ENCODE measurements around the gene DYDC1.
"Not testable (repeated sequence)": the region's sequence is repeated elsewhere in the genome, so short reads cannot be mapped to it uniquely, and the experiment has no call there.

DYDC1 gene

DNA sequence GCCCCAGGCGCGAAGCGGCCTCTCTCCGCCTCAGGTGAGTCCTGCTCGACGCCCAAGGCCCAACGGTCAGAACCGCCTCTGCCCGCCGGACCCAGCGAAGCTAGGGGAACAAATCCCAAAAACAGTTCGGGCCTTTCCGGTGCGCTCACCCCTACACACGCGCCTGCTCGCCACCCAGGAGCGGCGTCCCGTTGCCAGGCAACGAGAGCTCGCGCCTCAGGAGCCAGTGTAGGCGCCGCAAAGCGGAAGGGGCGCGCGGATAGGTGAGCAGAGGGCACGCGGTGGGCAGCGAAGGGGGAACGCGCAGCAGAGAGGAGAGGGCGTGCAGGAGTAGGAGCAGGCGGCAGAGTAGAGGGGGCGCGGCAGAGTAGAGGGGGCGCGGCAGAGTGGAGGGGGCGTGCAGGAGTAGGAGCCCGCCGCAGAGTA, at the start of gene DYDC1, which contains the start of gene DYDC2:
DYDC1 (minus strand) TSS at position 193 of the 426 bp plus-strand sequence. CDS start 4,154 bp downstream, outside the sequence.
DYDC2 (plus strand) TSS at position 219 of the 426 bp plus-strand sequence. CDS start 5,663 bp downstream, outside the sequence.
- no peak for DNase-seq (ENCODE audit: low read depth)

DNA sequence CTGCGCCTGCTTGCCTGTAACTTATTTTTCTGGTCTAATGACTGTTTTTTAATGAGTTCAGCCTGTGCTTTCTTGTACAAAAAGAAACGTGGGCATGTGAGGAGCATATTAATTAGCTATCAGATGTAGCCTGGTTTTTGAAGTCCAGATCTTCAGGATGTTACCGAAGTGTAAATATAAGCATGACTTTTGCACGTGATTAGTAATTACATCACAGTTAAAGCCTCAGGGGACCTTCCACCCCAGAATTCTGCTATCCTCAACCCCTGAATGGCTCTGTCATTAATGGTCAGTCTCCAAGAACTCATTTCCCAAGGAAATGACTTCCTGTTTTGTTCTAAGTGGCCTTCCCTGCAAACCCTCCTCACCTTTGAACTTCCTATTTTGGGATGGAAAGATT, 49.6 kb upstream of the DYDC1 start:
- no peak for DNase-seq (ENCODE audit: low read depth)

DNA sequence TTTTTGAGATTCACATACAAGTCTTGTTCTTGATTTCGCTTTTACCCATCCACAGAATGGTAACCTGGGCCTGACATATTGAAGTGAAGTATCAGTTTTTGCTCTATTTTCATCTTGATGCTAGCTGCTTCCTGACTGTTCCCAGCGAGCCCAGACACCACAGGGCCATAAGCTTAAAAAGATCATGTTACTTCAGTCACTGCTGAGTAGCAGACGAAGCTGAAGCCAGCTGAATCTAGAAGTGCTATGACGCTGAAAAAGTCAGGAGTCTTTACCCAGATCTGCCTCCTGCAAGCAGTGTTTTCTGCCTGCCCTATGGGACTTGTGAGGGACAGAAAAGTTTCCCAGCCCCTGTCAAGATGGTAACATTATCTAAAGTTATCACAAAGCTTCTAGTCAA, 49.1 kb upstream of the DYDC1 start:
- DNase-seq (ENCODE audit: low read depth): no peak

DNA sequence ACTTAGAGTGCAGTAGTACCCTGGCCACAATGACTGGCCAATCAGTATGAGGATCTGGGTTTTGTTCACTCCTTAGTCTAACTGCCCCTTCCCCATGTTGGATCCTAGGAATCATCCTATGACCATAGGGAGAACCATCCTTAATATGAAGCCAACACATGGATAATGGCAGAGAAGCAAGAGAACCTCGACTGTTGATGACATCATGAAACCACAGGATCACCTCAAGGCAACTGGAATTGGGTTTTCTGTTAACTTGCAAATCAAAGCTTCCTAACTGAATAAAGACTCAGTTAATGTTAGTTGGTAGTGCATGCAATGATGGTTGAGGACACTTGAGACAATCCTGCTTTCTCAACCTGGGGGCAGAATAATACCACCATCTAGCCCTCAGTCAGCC, 48.5 kb upstream of the DYDC1 start:
- DNase-seq (ENCODE audit: low read depth): no peak

DNA sequence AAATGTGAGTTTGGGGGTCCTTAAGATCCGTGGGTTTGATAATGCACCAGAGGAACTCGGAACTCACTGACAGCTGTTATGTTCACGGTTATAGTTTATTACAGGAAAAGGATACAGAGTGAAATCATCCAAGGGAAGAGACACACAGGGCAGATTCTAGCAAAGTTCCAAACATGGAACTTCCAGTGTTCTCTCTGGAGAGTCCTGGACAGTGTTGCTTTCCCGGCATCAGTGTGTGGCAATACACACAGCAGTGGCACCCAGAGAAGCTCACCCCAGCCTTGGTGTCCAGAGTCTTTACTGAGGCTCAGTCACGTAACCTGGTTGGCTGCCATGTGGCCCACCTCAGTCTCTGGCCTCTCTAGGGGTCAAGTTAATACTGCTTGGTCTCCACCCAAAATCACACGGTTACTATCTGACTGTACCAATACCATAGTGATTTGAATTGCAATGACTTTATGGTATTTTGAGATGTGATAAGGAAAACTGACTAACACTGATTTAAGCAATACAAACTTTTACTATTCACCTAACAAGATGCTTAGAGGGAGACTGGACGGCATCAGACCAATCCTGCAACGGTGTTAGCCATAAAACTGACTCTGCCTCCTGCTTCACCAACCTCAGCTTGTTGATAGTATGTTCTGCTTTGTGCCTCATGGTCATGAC, 43.7 kb upstream of the DYDC1 start:
- no peak for DNase-seq (ENCODE audit: low read depth)

DNA sequence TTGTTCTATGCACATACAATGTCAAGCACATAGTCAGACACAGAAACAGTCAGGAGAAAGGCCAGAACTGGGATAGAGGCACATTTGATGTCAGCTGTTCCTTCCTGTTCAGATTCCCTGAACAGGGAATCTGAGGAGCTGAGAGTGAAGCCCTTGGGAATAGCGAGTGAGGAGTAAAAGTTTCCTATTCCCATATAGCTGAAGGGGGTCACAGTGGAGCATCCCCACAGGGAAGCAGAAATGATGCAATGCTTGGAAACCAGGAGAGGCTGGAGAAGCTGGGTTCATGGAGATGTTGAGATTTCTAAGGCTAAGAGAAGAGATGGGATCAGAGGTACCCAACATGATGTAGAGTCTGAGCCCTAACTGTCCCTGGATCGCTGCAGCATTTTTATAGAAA, 40.5 kb upstream of the DYDC1 start:
- no peak for DNase-seq (ENCODE audit: low read depth)

DNA sequence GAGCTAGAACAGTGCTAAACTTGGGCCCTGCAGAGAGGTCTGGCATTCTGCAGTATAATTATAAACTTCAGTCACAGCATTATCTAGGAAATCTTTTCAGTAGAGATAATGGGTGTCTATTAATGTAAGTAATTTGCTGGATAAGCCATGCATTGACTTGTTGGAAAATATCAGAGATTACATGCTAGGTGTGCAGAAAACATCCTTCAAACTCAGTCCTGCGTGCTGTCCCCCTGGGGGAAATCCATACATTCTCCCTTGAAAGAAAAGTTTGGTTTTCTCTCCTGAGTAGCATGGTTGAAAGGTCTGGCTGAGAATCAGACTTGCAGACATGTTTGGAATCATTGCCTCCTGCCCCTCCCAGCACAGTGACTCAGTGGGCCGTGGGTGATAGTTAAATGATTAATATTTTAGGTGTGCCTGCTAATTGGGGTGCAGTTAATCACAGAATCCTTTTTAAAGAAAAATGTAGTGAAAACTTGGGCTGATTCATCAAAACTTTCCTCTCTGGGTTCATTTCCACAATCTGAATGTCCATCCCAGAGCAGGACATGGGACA, 37.9 kb upstream of the DYDC1 start:
- no peak for DNase-seq (ENCODE audit: low read depth)

GRCh38 chr10:80392250-80392649, 35.7 kb upstream of the DYDC1 start:
- DNase-seq (ENCODE audit: low read depth): no peak

- DNase-seq (ENCODE audit: low read depth): no peak
Observed at GRCh38 chr10:80390740-80391139, 34.2 kb upstream of the DYDC1 start.

- no peak for DNase-seq (ENCODE audit: low read depth)
Observed at GRCh38 chr10:80382989-80383388, 26.4 kb upstream of the DYDC1 start.

DNA sequence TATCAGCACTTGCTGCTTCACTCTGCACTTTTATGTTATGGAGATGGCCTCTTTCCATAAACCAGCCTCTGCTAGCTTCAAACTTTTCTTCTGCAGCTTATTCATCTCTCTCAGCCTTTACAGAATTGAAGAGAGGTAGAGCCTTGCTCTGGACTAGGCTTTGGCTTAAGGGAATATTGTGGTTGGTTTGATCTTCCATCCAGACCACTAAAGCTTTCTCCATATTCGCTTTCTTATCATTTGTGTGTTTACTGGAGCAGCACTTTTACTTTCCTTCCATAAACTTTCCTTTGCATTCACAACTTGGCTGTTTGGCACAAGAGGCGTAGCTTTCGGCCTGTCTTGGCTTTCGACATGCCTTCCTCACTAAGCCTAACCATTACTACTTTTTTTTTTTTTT, 23.6 kb upstream of the DYDC1 start:
- no peak for DNase-seq (ENCODE audit: low read depth)

DNA sequence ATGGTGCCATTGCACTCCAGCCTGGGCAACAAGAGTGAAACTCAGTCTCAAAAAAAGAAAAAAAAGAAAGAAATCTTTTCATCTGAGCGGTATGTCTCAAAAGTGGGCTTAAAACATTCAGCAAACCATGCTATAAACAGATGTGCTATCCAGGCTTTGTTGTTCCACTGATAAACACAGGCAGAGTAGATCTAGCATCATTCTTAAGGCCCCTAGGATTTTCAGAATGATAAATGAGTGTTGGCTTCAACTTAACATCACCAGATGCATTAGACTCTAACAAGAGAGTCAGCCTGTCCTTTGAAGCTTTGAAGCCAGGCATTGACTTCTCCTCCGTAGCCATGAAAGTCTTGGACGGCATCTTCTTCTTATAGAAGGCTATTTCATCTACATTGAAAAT, 23.1 kb upstream of the DYDC1 start:
- no peak for DNase-seq (ENCODE audit: low read depth)

GRCh38 chr10:80373502-80373901, 16.9 kb upstream of the DYDC1 start:
- no peak for DNase-seq (ENCODE audit: low read depth)

DNA sequence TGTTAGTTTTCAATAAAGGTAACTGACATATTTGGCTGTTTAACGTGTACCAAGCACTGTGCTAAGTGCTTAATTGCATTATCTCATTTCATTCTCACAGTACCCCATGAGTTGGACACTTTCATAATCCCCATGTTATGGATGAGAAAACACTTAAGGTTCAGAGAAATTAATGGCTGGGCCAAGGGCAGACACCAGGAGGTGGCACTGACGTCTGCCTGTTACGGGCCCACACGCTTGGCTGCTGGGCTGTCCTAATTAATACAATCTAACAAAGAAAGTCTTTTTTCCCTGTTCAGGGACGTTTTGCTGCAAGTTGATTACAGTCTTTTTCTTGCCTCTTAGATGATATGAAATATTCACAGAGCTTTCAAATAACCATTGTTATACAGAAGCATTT, 16.1 kb upstream of the DYDC1 start:
- DNase-seq (ENCODE audit: low read depth): no peak

GRCh38 chr10:80371467-80371866, 14.9 kb upstream of the DYDC1 start:
- no peak for DNase-seq (ENCODE audit: low read depth)

DNA sequence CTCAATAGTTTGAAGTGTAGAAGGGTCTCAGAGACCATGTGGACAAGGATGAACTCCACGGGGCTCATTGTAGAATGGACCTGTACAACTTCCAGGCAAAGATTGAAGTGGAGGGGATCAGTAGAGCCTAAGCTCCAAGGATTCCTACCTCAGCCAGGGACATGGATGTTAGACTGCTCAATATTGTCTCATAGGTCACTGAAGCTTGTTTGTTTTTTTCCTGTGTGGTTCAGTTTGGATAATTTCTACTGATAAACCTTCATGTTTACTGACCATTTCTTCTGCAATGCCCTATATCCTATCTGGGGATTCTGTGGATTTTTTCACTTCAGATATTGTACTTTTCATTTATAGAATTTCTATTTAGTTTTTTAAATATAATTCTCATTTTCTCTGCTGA, 9.0 kb upstream of the DYDC1 start:
- no peak for DNase-seq (ENCODE audit: low read depth)

GRCh38 chr10:80359644-80360043, 3.1 kb upstream of the DYDC1 start:
- DNase-seq (ENCODE audit: low read depth): no peak

DNA sequence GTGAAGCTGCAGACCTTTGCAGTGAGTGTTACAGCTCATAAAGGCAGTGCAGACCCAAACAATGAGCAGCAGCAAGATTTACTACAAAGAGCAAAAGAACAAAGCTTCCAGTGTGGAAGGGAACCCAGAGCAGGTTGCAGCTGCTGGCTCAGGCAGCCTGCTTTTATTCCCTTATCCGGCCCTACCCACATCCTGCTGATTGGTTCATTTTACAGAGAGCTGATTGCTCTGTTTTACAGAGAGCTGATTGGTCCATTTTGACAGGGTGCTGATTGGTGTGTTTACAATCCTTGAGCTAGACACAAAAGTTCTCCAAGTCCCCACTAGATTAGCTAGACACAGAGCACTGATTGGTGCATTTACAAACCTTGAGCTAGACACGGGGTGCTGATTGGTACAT, 2.4 kb upstream of the DYDC1 start:
- DNase-seq (ENCODE audit: low read depth): not testable (repeated sequence)

DNA sequence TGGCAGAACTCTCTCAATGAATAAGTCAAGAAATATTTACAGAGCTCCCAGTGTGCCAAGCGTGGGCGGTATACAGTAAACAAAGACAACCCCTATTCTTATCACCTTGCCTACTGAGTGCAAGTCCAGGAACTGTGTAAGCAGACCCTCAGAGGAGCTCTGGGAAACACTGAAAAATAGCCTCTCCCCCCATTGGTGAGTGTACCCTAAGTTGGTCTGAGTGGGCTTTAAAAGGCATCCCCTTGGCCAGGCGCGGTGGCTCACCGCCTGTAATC, 1.2 kb upstream of the DYDC1 start:
- no peak for DNase-seq (ENCODE audit: low read depth)

DNA sequence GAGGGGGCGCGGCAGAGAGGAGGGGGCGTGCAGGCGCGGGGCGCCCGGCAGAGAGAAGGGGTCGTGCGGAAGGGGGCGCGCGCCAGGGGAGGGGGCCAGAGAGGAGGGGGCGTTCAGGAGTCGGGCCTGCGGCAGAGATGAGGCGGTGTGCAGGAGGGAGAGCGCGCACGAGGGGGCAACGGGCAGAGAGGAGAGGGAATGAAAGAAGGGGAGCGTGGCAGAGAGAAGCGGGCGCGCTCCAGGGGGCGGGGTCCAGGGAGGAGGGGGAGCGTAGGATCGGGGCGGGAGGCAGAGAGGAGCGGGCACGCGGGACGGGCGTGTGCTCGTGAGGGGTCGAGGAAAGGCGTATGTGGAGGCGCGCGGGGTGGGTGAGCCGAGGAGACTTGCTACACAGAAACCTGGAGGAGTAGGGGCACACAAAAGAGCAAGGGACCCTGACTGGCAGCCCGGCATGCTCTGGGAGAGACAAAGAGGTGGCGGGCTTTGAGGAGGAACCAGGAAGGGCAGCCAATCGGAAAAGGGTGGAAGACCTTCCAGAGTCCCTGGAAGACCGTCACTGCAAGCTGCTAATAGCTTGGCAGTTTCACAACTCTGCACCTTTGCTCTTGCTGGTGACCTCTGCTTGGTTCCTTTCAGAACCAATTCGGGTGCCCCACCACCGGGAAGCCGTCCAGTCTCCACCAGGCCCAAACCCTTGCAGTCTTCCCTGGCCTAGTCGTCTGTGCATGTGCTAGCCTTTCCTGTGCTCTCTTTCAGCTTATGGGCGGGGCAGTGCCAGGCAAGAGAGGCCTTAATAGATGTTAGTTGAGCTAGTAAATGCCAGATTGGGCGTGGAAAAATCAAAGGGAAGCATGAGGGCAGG, 665 bp upstream of the DYDC1 start:
- DNase-seq (ENCODE audit: low read depth): no peak

DNA sequence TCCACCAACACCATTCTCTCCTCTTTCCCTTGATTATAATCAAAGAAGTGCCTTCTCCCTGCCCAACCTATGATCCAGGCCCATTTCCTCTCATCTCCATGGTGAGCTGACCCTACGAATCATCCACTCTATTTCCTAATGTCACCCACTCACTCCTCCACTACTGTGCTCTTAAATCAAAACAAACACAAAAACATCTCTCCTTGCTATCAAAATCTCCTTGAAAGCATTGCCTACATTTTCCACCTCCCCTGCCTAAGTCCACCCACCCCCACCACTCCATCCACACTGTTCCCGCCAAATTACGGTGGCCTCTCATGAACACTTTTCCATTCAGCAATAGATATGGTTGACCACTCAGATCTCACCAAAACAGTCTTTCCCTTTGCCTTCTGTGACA, 5.3 kb downstream of the DYDC1 start:
- no peak for DNase-seq (ENCODE audit: low read depth)

DNA sequence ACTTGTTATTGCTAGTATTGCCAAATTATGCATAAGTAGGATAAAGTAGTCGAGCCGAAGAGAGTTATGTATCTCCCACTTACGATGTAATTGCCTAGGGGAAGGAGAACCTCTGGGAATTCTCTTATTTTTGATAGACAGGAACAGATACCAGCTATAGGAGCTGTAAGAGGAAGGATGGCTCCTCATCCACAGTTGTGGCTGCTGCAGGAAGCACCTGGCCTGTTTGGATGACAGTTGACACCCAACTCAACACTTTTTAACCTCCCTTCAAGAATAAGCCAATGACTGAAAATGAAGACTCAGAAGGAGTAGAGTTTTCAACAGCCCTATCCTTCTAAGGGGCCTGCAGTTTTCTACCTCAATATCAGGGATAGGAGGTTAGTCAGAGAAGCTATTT, 6.3 kb downstream of the DYDC1 start:
- no peak for DNase-seq (ENCODE audit: low read depth)

DNA sequence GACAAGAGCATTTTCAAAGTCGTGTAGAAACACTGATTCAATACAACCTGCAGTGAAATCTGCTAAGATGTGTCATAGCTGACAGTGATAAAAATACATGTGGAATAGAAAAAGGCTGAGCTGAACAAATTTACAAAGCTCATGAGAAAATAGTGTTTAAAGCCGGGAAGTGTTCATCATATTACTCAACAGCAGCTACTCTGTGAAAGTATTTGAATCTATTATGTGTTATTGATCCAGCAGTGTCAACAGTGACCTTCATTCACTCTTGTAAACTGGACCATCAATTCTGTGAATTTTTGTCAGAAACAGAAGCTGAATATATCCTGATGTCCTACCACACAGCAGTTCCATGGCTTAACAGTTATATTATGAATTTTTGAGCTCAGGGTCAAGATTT, 11.6 kb downstream of the DYDC1 start:
- no peak for DNase-seq (ENCODE audit: low read depth)
